HepG2 (cell line): Measurements from ENCODE around the gene RAN. TPM values are rescaled to one million over a fixed set of nuclear protein-coding genes. Genes with fewer than 3 reads are reported as not detected.

Experiments used
- DMAP1 ChIP-seq: IDR thresholded peaks from 2 replicates; pipeline ENCODE4 v1.6.1; 2016
- GPN1 ChIP-seq: sonication (generic); formaldehyde crosslinking; IDR thresholded peaks from 2 replicates; pipeline ENCODE4 v1.5.1; 2020; ENCODE audit warnings: missing genetic modification reagents, borderline replicate concordance
- HOXA3 ChIP-seq: sonication (generic); formaldehyde crosslinking; IDR thresholded peaks from 2 replicates; pipeline ENCODE4 v1.5.0; 2020; ENCODE audit warnings: missing genetic modification reagents
- HOXA9 ChIP-seq: sonication (generic); formaldehyde crosslinking; IDR thresholded peaks from 2 replicates; pipeline ENCODE4 v1.8.1; 2022; ENCODE audit warnings: missing genetic modification reagents, mild to moderate bottlenecking, moderate library complexity, borderline replicate concordance
- JARID2 ChIP-seq: sonication (generic); formaldehyde crosslinking; IDR thresholded peaks from 2 replicates; pipeline ENCODE4 v1.8.1; 2023; ENCODE audit warnings: missing genetic modification reagents, inconsistent platforms; ENCODE audit not compliant: insufficient replicate concordance
- KMT2A ChIP-seq: sonication (generic); formaldehyde crosslinking; IDR thresholded peaks from 2 replicates; pipeline ENCODE4 v1.4.0; 2020; ENCODE audit warnings: missing genetic modification reagents
- PAXIP1 ChIP-seq: sonication (generic); formaldehyde crosslinking; conservative IDR thresholded peaks from 2 replicates; pipeline ENCODE4 v1.4.0; 2020; ENCODE audit warnings: mild to moderate bottlenecking, missing genetic modification reagents, moderate library complexity
- POLR2AphosphoS5 ChIP-seq: IDR thresholded peaks from 2 replicates; pipeline ENCODE4 v1.6.1; 2012; ENCODE audit warnings: low read depth, low read length
- SOX6 ChIP-seq, 2 experiments: fragments of 450-650 bp in 1 of 2; sonication (generic) in 1 of 2; formaldehyde crosslinking in 1 of 2; IDR thresholded peaks; 2 replicates each; pipeline versions ENCODE4 v1.4.0 to v1.6.1; 2017 to 2020; ENCODE audit warnings: antibody characterized with exemption in 1 of 2, mild to moderate bottlenecking in 1 of 2, missing genetic modification reagents in 1 of 2
- SPEN ChIP-seq: sonication (generic); formaldehyde crosslinking; IDR thresholded peaks from 2 replicates; pipeline ENCODE4 v1.5.1; 2020; ENCODE audit warnings: low read depth, mild to moderate bottlenecking, missing genetic modification reagents
- SRSF1 ChIP-seq: fragments of 200-400 bp; formaldehyde crosslinking; optimal IDR thresholded peaks from 2 replicates; pipeline ENCODE3; 2017; ENCODE audit warnings: mild to moderate bottlenecking, low read depth, low read length, moderate library complexity
- ZBTB39 ChIP-seq: sonication (generic); formaldehyde crosslinking; IDR thresholded peaks from 2 replicates; pipeline ENCODE4 v1.5.0; 2020; ENCODE audit warnings: missing genetic modification reagents
- ZMYM3 ChIP-seq: sonication (generic); formaldehyde crosslinking; IDR thresholded peaks from 2 replicates; pipeline ENCODE4 v1.5.1; 2020; ENCODE audit warnings: mild to moderate bottlenecking, missing genetic modification reagents
- ZNF350 ChIP-seq: sonication (generic); formaldehyde crosslinking; IDR thresholded peaks from 2 replicates; pipeline ENCODE4 v1.4.0; 2020; ENCODE audit warnings: mild to moderate bottlenecking, low read depth, missing genetic modification reagents, borderline replicate concordance
- ZNF740 ChIP-seq: sonication (generic); formaldehyde crosslinking; IDR thresholded peaks from 2 replicates; pipeline ENCODE4 v1.4.0; 2020; ENCODE audit warnings: missing genetic modification reagents
- polyA plus RNA-seq, 8 experiments: library from polyadenylated mRNA; depleted of rRNA in 3 of 8; stranded (reverse) in 7 of 8; unstranded in 1 of 8; fragments of >200 nt; fragmentation: Illumina TruSeq in 4 of 8; extraction: Trizol in 4 of 8; gene quantifications; 2 replicates each; pipeline versions ENCODE4 v1.2.1 to v1.2.3, GENCODE V29; 2011 to 2016; ENCODE audit warnings: low read depth in 4 of 8, missing spikeins in 1 of 8, mixed read lengths in 1 of 8; ENCODE audit not compliant: insufficient read depth in 1 of 8
- total RNA-seq, 5 experiments: library from RNA; depleted of rRNA; stranded (reverse); fragments of >200 nt; fragmentation: Illumina TruSeq; extraction: Trizol; gene quantifications; 2 replicates each; pipeline ENCODE4 v1.2.3, GENCODE V29; 2016; ENCODE audit warnings: low read depth in 1 of 5
- TF ChIP-seq, protein P1 (sequence below): fragments of 450-650 bp; IDR thresholded peaks from 2 replicates; pipeline ENCODE4 v1.6.1; 2017; ENCODE audit warnings: mild to moderate bottlenecking
- TF ChIP-seq, protein P2 (sequence below): IDR thresholded peaks from 2 replicates; pipeline ENCODE4 v1.6.1; 2016; ENCODE audit warnings: low read depth

The RAN gene
- total and polyA plus RNA-seq, 2 of the 13 experiments (the other 11 are each of a cell fraction or from before 2014, with no cell fraction given): 1,335 to 1,630 TPM

- TF ChIP-seq ZBTB39 (CRISPR knock-in tag) (no peak), POLR2AphosphoS5 (peak; percentile 66), PAXIP1 (CRISPR knock-in tag) (0 out of 2 replicates have a peak, but pooled peaks have one; percentile 18), SRSF1 (no peak), ZNF740 (CRISPR knock-in tag) (peak; percentile 69; the same call in 1 of the 2 replicates), KMT2A (no peak), GPN1 (CRISPR knock-in tag) (no peak), JARID2 (no peak), ZNF350 (CRISPR knock-in tag) (0 out of 2 replicates have a peak, but pooled peaks have one; percentile 10), HOXA9 (CRISPR knock-in tag) (peak; percentile 92; the same call in 1 of the 2 replicates), SOX6 (IDR thresholded peaks at IDR 0.05) (no peak), SOX6 (CRISPR knock-in tag; IDR thresholded peaks at IDR 0.05) (no peak), ZMYM3 (CRISPR knock-in tag) (peak; percentile 79), SPEN (CRISPR knock-in tag) (no peak; the same call in 1 of the 2 replicates), HOXA3 (CRISPR knock-in tag) (peak; percentile 78), DMAP1 (CRISPR knock-in tag) (peak; percentile 86; the same call in 1 of the 2 replicates)
- TF ChIP-seq, protein P1, sequence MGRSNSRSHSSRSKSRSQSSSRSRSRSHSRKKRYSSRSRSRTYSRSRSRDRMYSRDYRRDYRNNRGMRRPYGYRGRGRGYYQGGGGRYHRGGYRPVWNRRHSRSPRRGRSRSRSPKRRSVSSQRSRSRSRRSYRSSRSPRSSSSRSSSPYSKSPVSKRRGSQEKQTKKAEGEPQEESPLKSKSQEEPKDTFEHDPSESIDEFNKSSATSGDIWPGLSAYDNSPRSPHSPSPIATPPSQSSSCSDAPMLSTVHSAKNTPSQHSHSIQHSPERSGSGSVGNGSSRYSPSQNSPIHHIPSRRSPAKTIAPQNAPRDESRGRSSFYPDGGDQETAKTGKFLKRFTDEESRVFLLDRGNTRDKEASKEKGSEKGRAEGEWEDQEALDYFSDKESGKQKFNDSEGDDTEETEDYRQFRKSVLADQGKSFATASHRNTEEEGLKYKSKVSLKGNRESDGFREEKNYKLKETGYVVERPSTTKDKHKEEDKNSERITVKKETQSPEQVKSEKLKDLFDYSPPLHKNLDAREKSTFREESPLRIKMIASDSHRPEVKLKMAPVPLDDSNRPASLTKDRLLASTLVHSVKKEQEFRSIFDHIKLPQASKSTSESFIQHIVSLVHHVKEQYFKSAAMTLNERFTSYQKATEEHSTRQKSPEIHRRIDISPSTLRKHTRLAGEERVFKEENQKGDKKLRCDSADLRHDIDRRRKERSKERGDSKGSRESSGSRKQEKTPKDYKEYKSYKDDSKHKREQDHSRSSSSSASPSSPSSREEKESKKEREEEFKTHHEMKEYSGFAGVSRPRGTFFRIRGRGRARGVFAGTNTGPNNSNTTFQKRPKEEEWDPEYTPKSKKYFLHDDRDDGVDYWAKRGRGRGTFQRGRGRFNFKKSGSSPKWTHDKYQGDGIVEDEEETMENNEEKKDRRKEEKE: no peak
- TF ChIP-seq, protein P2, sequence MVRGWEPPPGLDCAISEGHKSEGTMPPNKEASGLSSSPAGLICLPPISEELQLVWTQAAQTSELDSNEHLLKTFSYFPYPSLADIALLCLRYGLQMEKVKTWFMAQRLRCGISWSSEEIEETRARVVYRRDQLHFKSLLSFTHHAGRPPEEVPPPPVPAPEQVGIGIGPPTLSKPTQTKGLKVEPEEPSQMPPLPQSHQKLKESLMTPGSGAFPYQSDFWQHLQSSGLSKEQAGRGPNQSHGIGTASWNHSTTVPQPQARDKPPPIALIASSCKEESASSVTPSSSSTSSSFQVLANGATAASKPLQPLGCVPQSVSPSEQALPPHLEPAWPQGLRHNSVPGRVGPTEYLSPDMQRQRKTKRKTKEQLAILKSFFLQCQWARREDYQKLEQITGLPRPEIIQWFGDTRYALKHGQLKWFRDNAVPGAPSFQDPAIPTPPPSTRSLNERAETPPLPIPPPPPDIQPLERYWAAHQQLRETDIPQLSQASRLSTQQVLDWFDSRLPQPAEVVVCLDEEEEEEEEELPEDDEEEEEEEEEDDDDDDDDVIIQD (CRISPR knock-in tag): no peak
Observed at GRCh38 chr12:130871286-130872178, at the start of gene RAN (continued).
